ENCODE data around the gene LGALS13. TPM values are rescaled to one million over a fixed set of nuclear protein-coding genes. Genes with fewer than 3 reads are reported as not detected.

The LGALS13 gene
- total RNA-seq, 4 donors from 2014 or later, result not detected

DNA sequence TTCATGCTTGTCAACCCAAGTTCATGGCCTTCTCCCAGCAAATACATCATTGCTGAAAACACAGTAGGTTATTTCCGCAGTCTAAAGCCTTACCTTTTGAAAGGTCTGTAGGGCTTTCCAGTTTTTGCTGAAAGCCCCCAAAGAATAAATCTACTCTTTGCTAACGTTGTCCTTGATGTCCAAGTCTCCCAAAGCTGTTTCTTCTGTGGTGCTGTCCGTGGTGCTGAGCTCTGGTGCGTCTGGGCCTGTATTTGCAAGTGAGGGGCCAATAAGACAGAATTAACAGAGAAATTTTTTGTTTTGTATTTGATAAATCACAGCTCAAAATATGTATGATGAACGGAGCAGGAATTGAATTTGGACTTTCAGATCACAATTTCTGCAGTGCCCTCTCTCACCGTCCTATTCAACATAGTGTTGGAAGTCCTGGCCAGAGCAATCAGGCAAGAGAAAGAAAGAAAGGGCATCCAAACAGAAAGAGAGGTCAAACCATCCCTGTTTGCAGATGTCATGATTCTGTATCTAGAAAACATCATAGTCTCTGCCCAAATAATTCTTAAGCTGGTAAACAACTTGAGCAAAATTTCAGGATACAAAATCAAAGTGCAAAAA, 43.6 kb downstream of the LGALS13 start:
- WGBS, 2 donors (ENCODE audit: low coverage in 1 of 2), result 29 to 32% methylated on average over 6 of the region's 6 CpGs
- TF ChIP-seq EP300 (IDR thresholded peaks at IDR 0.05; ENCODE audit: low read depth) (no peak), POLR2A (IDR thresholded peaks at IDR 0.05) (no peak), CTCF (IDR thresholded peaks at IDR 0.05) (no peak)
- in situ Hi-C loops (cut with MboI; ENCODE audit: low pct_ligation_motif_present in 1 of 4, low pct_unique_long_range_greater_than_20kb in 1 of 4, low sequenced_read_pairs in 3 of 4) (no loop called here), intact Hi-C loops (cut with DNase I; ENCODE audit: low total_unique reads) (no loop called here)
- H3K27ac ChIP-seq, result no peak overlapping the region
- peaks cover 14% of the 10 kb centered on the region for H3K27me3 ChIP-seq
- H3K4me3 ChIP-seq, result no peak overlapping the region
- H3K36me3 ChIP-seq, result no peaks in the 10 kb centered on the region
- H3K9me3 ChIP-seq, result no peaks in the 10 kb centered on the region
- no peak for DNase-seq
- no peaks in the 10 kb centered on the region for H3K4me1 ChIP-seq

GRCh38 chr19:39647918-39648317, 45.6 kb downstream of the LGALS13 start:
- in situ Hi-C loops (cut with MboI; ENCODE audit: low pct_ligation_motif_present in 1 of 4, low pct_unique_long_range_greater_than_20kb in 1 of 4, low sequenced_read_pairs in 3 of 4) (no loop called here), intact Hi-C loops (cut with DNase I; ENCODE audit: low total_unique reads) (no loop called here)
- WGBS, 2 donors (ENCODE audit: low coverage in 1 of 2), result 34% methylated on average over 3 of the region's 3 CpGs
- Histone ChIP-seq H3K9me3 (no peaks in the 10 kb centered on the region), H3K36me3 (no peaks in the 10 kb centered on the region), H3K4me1 (no peaks in the 10 kb centered on the region), H3K27me3 (peaks cover 7% of the 10 kb centered on the region), H3K4me3 (no peak overlapping the region), H3K27ac (no peak overlapping the region)
- TF ChIP-seq POLR2AphosphoS5 (IDR thresholded peaks at IDR 0.05), result no peak
- DNase-seq, result no peak

DNA sequence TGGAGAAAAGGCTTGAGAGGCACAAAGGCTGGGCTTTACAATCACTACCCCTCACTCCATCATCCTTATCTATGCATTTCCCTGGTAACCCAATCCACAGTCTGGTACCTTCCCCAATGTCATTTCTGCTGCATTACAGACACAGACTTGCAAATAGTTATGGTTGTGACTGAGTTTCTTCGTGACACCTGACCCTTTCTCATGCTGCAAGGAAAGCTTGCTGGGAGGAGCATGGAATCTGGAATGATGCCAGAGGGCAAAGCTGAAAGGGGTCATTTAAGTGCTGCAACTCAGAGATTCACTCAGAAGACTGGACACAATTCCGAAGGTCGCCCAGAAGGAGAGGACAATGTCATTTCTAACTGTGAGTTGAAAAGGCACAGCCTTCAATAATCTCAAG, 53.3 kb downstream of the LGALS13 start, which contains the start of gene LGALS16:
Gene LGALS16 (plus strand): TSS at position 301 of the 400 bp plus-strand sequence. CDS start 49 bp downstream, at position 350.
- Histone ChIP-seq H3K27ac (no peak within 1 kb of the TSS), H3K9me3 (no peaks in the 10 kb centered on the region), H3K36me3 (no peaks in the 10 kb centered on the region), H3K27me3 (peaks cover under 1% of the 10 kb centered on the region), H3K4me3 (no peak within 1 kb of the TSS), H3K4me1 (no peaks in the 10 kb centered on the region)
- whole genome bisulfite sequencing, 2 donors (ENCODE audit: low coverage in 1 of 2), result 55 to 58% methylated on average over 2 to 3 of the region's 3 CpGs
- intact Hi-C loops (cut with DNase I; ENCODE audit: low total_unique reads) (no loop called here), in situ Hi-C loops (cut with MboI; ENCODE audit: low pct_ligation_motif_present in 1 of 4, low pct_unique_long_range_greater_than_20kb in 1 of 4, low sequenced_read_pairs in 3 of 4) (no loop called here)
- no peak for DNase-seq
- no peak for TF ChIP-seq EP300 (IDR thresholded peaks at IDR 0.05; ENCODE audit: low read depth)

Small RNA genes within 50 kb of the gene (small RNA-seq; reads per million reads assigned to genes)
- gene AC005176.2 (0 reads per million in 4 donors), gene RPS29P24 (0 reads per million in 4 donors), gene RPS29P25 (0 reads per million in 4 donors), gene RPS29P26 (0 reads per million in 4 donors), gene RPS29P30 (0 reads per million in 4 donors)

Other genes starting within 250 kb of the LGALS13 start
- gene PAF1, start 211.4 kb upstream of the LGALS13 start, total RNA-seq, result 10 to 100 TPM; 37.8 to 71.2 (median 43.0) TPM
- 10 to 100 TPM; 22.8 to 37.4 (median 27.8) TPM for gene MED29, start 211.1 kb upstream of the LGALS13 start, total RNA-seq
- 100 to 1,000 TPM; 280 to 924 (median 309) TPM for gene ZFP36, start 195.7 kb upstream of the LGALS13 start, total RNA-seq
- 10 to 100 TPM in 2 of 4 donors, 1 to 10 TPM in 2; 6.1 to 27.7 (median 11.9) TPM for gene PLEKHG2, start 189.9 kb upstream of the LGALS13 start, total RNA-seq
- gene RPS16, start 166.6 kb upstream of the LGALS13 start, total RNA-seq, result 1,000 to 10,000 TPM in 3 of 4 donors, 100 to 1,000 TPM in 1; 718 to 1,665 (median 1,335) TPM
- gene SUPT5H, start 156.9 kb upstream of the LGALS13 start, total RNA-seq, result 100 to 1,000 TPM in 3 of 4 donors, 10 to 100 TPM in 1; 97.1 to 161 (median 125) TPM
- 10 to 100 TPM; 21.7 to 54.0 (median 33.5) TPM for gene TIMM50, start 121.7 kb upstream of the LGALS13 start, total RNA-seq
- gene DLL3, start 103.6 kb upstream of the LGALS13 start, total RNA-seq, result not detected
- gene SELENOV, start 87.4 kb upstream of the LGALS13 start, total RNA-seq, result not detected
- gene EID2B, start 69.7 kb upstream of the LGALS13 start, total RNA-seq, result 1 to 10 TPM in 3 of 4 donors, under 1 TPM in 1; 1.00 to 1.5 (median 1.3) TPM
- gene EID2, start 62.4 kb upstream of the LGALS13 start, total RNA-seq, result 1 to 10 TPM; 7.5 to 10.0 (median 8.1) TPM
- gene LGALS16, start 53.4 kb downstream of the LGALS13 start, total RNA-seq, result not detected
- not detected for gene LGALS14, start 102.0 kb downstream of the LGALS13 start, total RNA-seq
- gene CLC, start 135.5 kb downstream of the LGALS13 start, total RNA-seq, result not detected
- not detected for gene LEUTX, start 176.3 kb downstream of the LGALS13 start, total RNA-seq
- 10 to 100 TPM; 13.3 to 16.1 (median 15.1) TPM for gene DYRK1B, start 231.6 kb downstream of the LGALS13 start, total RNA-seq
- gene FBL, start 243.9 kb downstream of the LGALS13 start, total RNA-seq, result 100 to 1,000 TPM in 1 of 4 donors, 10 to 100 TPM in 3; 20.6 to 107 (median 62.6) TPM